SK-N-SH (cell line): ENCODE data around the gene PUDP. TPM values are rescaled to one million over a fixed set of nuclear protein-coding genes. Genes with fewer than 3 reads are reported as not detected.

Experiments used
- CTCF ChIA-PET: fragments of 300-600, 350-600 bp; formaldehyde crosslinking; extraction: SDS; loops from one replicate; lab custom pipeline; 2021; lab: Yijun Ruan, JAX
- POLR2A ChIA-PET: fragments of 350-600 bp; sonication (Branson Sonifier 250); formaldehyde crosslinking; extraction: SDS; loops from one replicate; lab custom pipeline; 2020; ENCODE audit warnings: antibody characterized with exemption, inconsistent platforms; lab: Yijun Ruan, JAX
- DNase-seq: peaks from one replicate; pipeline ENCODE4 v3.0.0; 2012
- H2AFZ ChIP-seq: fragments of 200-600 bp; sonication (generic); 2 replicates; pipeline ENCODE4 v1.8.1; 2016; ENCODE audit warnings: antibody characterized with exemption, mild to moderate bottlenecking, low read depth
- H3F3A ChIP-seq: fragments of 200-600 bp; sonication (generic); replicated peaks from 2 replicates; pipeline ENCODE3; 2016; ENCODE audit warnings: antibody characterized with exemption, mild to moderate bottlenecking; ENCODE audit not compliant: insufficient read depth
- H3K27ac ChIP-seq, 2 experiments: fragments of 200-500 bp in 1 of 2; fragments of 200-600 bp in 1 of 2; sonication (Bioruptor generic) in 1 of 2; sonication (generic), shearing (Covaris generic) in 1 of 2; 2 replicates each; pipeline versions ENCODE4 v1.5.1 to v1.6.1; 2014 to 2016; ENCODE audit warnings: low read depth in 2 of 2, inconsistent platforms in 1 of 2, low read length in 1 of 2, mild to moderate bottlenecking in 1 of 2, mixed read lengths in 1 of 2
- H3K27me3 ChIP-seq: fragments of 200-600 bp; sonication (generic), shearing (Covaris generic); 2 replicates; pipeline ENCODE4 v1.6.1; 2016; ENCODE audit warnings: mixed run types; ENCODE audit not compliant: insufficient read depth
- H3K36me3 ChIP-seq, 2 experiments: fragments of 200-500 bp in 1 of 2; fragments of 200-600 bp in 1 of 2; sonication (Bioruptor generic) in 1 of 2; sonication (generic) in 1 of 2; replicated peaks in 1 of 2; 2 replicates each; pipeline versions ENCODE3 to v1.5.1; 2014 to 2016; ENCODE audit warnings: low read length in 1 of 2, mild to moderate bottlenecking in 1 of 2; ENCODE audit not compliant: insufficient read depth in 2 of 2, control insufficient read depth in 1 of 2
- H3K4me1 ChIP-seq, 2 experiments: fragments of 200-500 bp in 1 of 2; fragments of 200-600 bp in 1 of 2; sonication (Bioruptor generic) in 1 of 2; sonication (generic), shearing (Covaris generic) in 1 of 2; 2 replicates each; pipeline versions ENCODE4 v1.5.1 to v1.6.1; 2014 to 2016; ENCODE audit warnings: low read depth in 1 of 2, low read length in 1 of 2, mixed run types in 1 of 2; ENCODE audit not compliant: insufficient read depth in 2 of 2, control insufficient read depth in 1 of 2
- H3K4me2 ChIP-seq: fragments of 200-600 bp; sonication (generic), shearing (Covaris generic); 2 replicates; pipeline ENCODE4 v1.6.1; 2017; ENCODE audit warnings: mixed run types
- H3K4me3 ChIP-seq, 2 experiments: fragments of 200-500 bp in 1 of 2; fragments of 200-600 bp in 1 of 2; sonication (Bioruptor generic) in 1 of 2; sonication (generic), shearing (Covaris generic) in 1 of 2; 2 replicates each; pipeline versions ENCODE4 v1.5.1 to v1.8.1; 2014 to 2016; ENCODE audit warnings: low read depth in 2 of 2, inconsistent platforms in 1 of 2, low read length in 1 of 2, mild to moderate bottlenecking in 1 of 2, mixed read lengths in 1 of 2, moderate library complexity in 1 of 2
- H3K79me2 ChIP-seq: fragments of 200-600 bp; sonication (generic); 2 replicates; pipeline ENCODE4 v1.8.1; 2017; ENCODE audit warnings: mild to moderate bottlenecking; ENCODE audit not compliant: insufficient read depth
- H3K9ac ChIP-seq: fragments of 200-600 bp; sonication (generic); 2 replicates; pipeline ENCODE4 v1.6.1; 2017; ENCODE audit warnings: mixed run types
- H3K9me2 ChIP-seq: fragments of 200-600 bp; sonication (generic); 2 replicates; pipeline ENCODE4 v1.6.1; 2017; ENCODE audit warnings: mixed run types
- H3K9me3 ChIP-seq: fragments of 200-600 bp; sonication (generic); 2 replicates; pipeline ENCODE4 v1.6.1; 2017; ENCODE audit warnings: mixed run types, mild to moderate bottlenecking, moderate library complexity
- H4K20me1 ChIP-seq: fragments of 200-600 bp; sonication (generic); 2 replicates; pipeline ENCODE4 v1.6.1; 2017; ENCODE audit warnings: mild to moderate bottlenecking, mixed run types; ENCODE audit not compliant: insufficient read depth
- CTCF ChIP-seq: fragments of 200-600 bp; sonication (generic); IDR thresholded peaks from 2 replicates; pipeline ENCODE4 v1.6.1; 2017; ENCODE audit warnings: antibody characterized with exemption, mild to moderate bottlenecking, moderate library complexity
- EZH2phosphoT487 ChIP-seq: fragments of 200-600 bp; sonication (generic); IDR thresholded peaks from 2 replicates; pipeline ENCODE4 v1.6.1; 2017; ENCODE audit warnings: low read depth, mixed run types, mild to moderate bottlenecking, antibody characterized with exemption, moderate library complexity, borderline replicate concordance
- JUND ChIP-seq: IDR thresholded peaks from 2 replicates; pipeline ENCODE4 v1.4.0; 2012
- MEF2A ChIP-seq: IDR thresholded peaks from 2 replicates; pipeline ENCODE4 v1.4.0; 2012; ENCODE audit warnings: low read depth, borderline replicate concordance
- MXI1 ChIP-seq: IDR thresholded peaks from 2 replicates; pipeline ENCODE4 v1.6.1; 2012; ENCODE audit warnings: mild to moderate bottlenecking, low read depth, low read length, improper control_type of control experiment
- NFIC ChIP-seq: IDR thresholded peaks from 2 replicates; pipeline ENCODE4 v1.4.0; 2012; ENCODE audit warnings: borderline replicate concordance
- NRF1 ChIP-seq: IDR thresholded peaks from 2 replicates; pipeline ENCODE4 v1.6.1; 2012; ENCODE audit warnings: low read depth, mild to moderate bottlenecking, low read length
- RFX5 ChIP-seq: IDR thresholded peaks from 2 replicates; pipeline ENCODE4 v1.6.1; 2012; ENCODE audit warnings: mild to moderate bottlenecking, improper control_type of control experiment, low read length
- TAF1 ChIP-seq: IDR thresholded peaks from 2 replicates; pipeline ENCODE4 v1.6.1; 2012; ENCODE audit warnings: low read depth, mild to moderate bottlenecking, low read length, moderate library complexity, borderline replicate concordance
- WGBS: methylation state at CpG from one replicate; pipeline ENCODE4 v1.1.6; 2017; ENCODE audit warnings: low lambda C conversion rate; 5-methylcytosine and 5-hydroxymethylcytosine counted together
- polyA plus RNA-seq, 3 experiments: library from polyadenylated mRNA; depleted of rRNA; stranded (reverse); fragments of >200 nt; gene quantifications; 2 replicates each; pipeline ENCODE4 v1.2.3, GENCODE V29; 2012
- TF ChIP-seq, protein P1 (sequence below): fragments of 150-350 bp; IDR thresholded peaks from 2 replicates; pipeline ENCODE4 v1.6.1; 2016; ENCODE audit warnings: mild to moderate bottlenecking, low read depth, low read length

The PUDP gene
- polyA plus RNA-seq, 1 of the 3 experiments (the other 2 are of a cell fraction) = 23.0 TPM

DNA sequence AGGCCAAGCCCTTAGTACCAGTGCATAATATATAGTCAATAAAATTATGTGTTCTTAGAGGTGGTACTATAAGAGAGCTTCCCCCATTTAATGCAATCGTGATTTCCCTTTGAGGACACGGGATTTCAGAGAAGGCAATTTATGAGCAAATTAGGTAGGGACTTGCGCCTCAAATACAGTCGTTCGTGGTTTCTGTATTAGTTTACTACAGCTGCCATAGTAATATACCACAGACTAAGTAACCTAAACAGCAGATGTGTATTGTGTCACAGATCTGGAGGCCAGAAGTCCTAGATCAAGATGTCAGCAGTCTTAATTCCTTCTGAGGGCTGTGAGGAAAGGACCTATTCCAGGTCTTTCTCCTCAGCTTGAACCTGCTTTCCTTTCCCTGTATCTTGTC, 1.5 kb upstream of the PUDP start:
- no peak overlapping the region for H3K4me2 ChIP-seq
- no peaks in the 10 kb centered on the region for H3F3A ChIP-seq
- POLR2A ChIA-PET = no interaction called here
- TF ChIP-seq, protein P1, sequence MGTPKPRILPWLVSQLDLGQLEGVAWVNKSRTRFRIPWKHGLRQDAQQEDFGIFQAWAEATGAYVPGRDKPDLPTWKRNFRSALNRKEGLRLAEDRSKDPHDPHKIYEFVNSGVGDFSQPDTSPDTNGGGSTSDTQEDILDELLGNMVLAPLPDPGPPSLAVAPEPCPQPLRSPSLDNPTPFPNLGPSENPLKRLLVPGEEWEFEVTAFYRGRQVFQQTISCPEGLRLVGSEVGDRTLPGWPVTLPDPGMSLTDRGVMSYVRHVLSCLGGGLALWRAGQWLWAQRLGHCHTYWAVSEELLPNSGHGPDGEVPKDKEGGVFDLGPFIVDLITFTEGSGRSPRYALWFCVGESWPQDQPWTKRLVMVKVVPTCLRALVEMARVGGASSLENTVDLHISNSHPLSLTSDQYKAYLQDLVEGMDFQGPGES = no peak
- no peak for TF ChIP-seq NFIC
- no peak for TF ChIP-seq TAF1
- TF ChIP-seq NRF1 = no peak
- H3K9ac ChIP-seq = no peak overlapping the region
- peaks cover 30% of the 10 kb centered on the region for H3K79me2 ChIP-seq
- H3K9me2 ChIP-seq = no peaks in the 10 kb centered on the region
- no peaks in the 10 kb centered on the region for H4K20me1 ChIP-seq
- H2AFZ ChIP-seq = no peak overlapping the region
- no peaks in the 10 kb centered on the region for H3K9me3 ChIP-seq
- no peaks in the 10 kb centered on the region for H3K36me3 ChIP-seq
- WGBS = 80% methylated on average over 5 of the region's 5 CpGs
- no peak overlapping the region for H3K27ac ChIP-seq
- DNase-seq = no peak
- H3K27me3 ChIP-seq = no peaks in the 10 kb centered on the region
- peaks cover 0 to 5% of the 10 kb centered on the region in 2 experiments; a peak in 1 of 4 replicates for H3K4me1 ChIP-seq
- H3K4me3 ChIP-seq = no peak overlapping the region
- CTCF ChIA-PET = no interaction called here

- H3K27ac ChIP-seq = peak within 1 kb of the TSS; percentile 69 to 90
- peak within 1 kb of the TSS; percentile 82 for H3K9ac ChIP-seq
- H3K79me2 ChIP-seq = peaks cover 49% of the 10 kb centered on the region
- no peaks in the 10 kb centered on the region for H3K9me2 ChIP-seq
- peak within 1 kb of the TSS; percentile 58 to 100 for H3K4me3 ChIP-seq
- POLR2A ChIA-PET = no interaction called here
- no CpG with 5 or more reads among the region's 61 CpGs for WGBS
- no peaks in the 10 kb centered on the region for H3K27me3 ChIP-seq
- no peaks in the 10 kb centered on the region for H3K9me3 ChIP-seq
- peak within 1 kb of the TSS; percentile 99 for H3K4me2 ChIP-seq
- CTCF ChIA-PET = interaction anchor here (1.2 to 1.6 kb wide), 2 partner anchors 11 to 14 kb away, joined by 3 to 4 read pairs; no protein-coding TSS in a partner anchor
- H2AFZ ChIP-seq = peak within 1 kb of the TSS; percentile 100
- peaks cover 8% of the 10 kb centered on the region; the same call in 1 of the 2 replicates for H4K20me1 ChIP-seq
- no peaks in the 10 kb centered on the region for H3F3A ChIP-seq
- peak; percentile 39 for DNase-seq
- H3K36me3 ChIP-seq = no peaks in the 10 kb centered on the region
- peaks cover 0 to 5% of the 10 kb centered on the region in 2 experiments; a peak in 1 of 4 replicates for H3K4me1 ChIP-seq
- TF ChIP-seq EZH2phosphoT487 (no peak), RFX5 (no peak), TAF1 (no peak), NRF1 (peak; percentile 72), MEF2A (no peak), MXI1 (peak; percentile 58; the same call in 1 of the 2 replicates), JUND (no peak), CTCF (no peak)
- TF ChIP-seq, all 33 proteins: peak for 2
Measured at GRCh38 chrX:7147413-7147977, 458 bp downstream of the PUDP start, which contains the start of gene STS. STS (plus strand) TSS chrX:7147712; CDS start chrX:7253200, 105,488 bp downstream.
